PC-3 (cell line): ENCODE results near the gene PTTG2. TPM values are rescaled to one million over a fixed set of nuclear protein-coding genes. Genes with fewer than 3 reads are reported as not detected.

Source experiments
- ATAC-seq: fragments of 200-7000 bp; cut with Tn5 transposase; 2 replicates; pipeline ENCODE4 v1.9.1; 2020; ENCODE audit warnings: mild to moderate bottlenecking, moderate library complexity
- BruUV-seq: library from RNA; stranded (reverse); fragments of 400-500 nt; replicated peaks from 2 replicates; lab custom pipeline; 2021; lab: Mats Ljungman, UMichigan
- CTCF ChIA-PET: fragments of 300-600 bp; sonication (Branson Sonifier 250); formaldehyde crosslinking; loops from one replicate; lab custom pipeline; 2022; ENCODE audit warnings: antibody characterized with exemption; lab: Charles Lee
- POLR2A ChIA-PET: fragments of 300-600 bp; sonication (Branson Sonifier 250); formaldehyde crosslinking; loops from one replicate; lab custom pipeline; 2022; ENCODE audit warnings: antibody characterized with exemption; ENCODE audit not compliant: unreplicated experiment; lab: Charles Lee
- DNase-seq: peaks from one replicate; pipeline ENCODE4 v3.0.0-alpha.2; 2015
- H2AFZ ChIP-seq: fragments of 300-600 bp; sonication (generic); 2 replicates; pipeline ENCODE4 v1.6.0; 2016; ENCODE audit warnings: antibody characterized with exemption, low read length
- H3F3A ChIP-seq: fragments of 300-600 bp; sonication (generic); one replicate; pipeline ENCODE4 v1.6.0; 2017; ENCODE audit warnings: antibody characterized with exemption, low read length, control low read depth, mild to moderate bottlenecking; ENCODE audit not compliant: unreplicated experiment
- H3K27ac ChIP-seq: fragments of 300-600 bp; sonication (generic); 2 replicates; pipeline ENCODE4 v1.5.1; 2016; ENCODE audit warnings: mild to moderate bottlenecking, low read length
- H3K27me3 ChIP-seq: fragments of 300-600 bp; sonication (generic); 2 replicates; pipeline ENCODE4 v1.6.1; 2016; ENCODE audit warnings: low read length, mixed read lengths
- H3K36me3 ChIP-seq: fragments of 300-600 bp; sonication (generic); 2 replicates; pipeline ENCODE4 v1.6.1; 2016; ENCODE audit warnings: low read depth, mixed run types, low read length, mixed read lengths
- H3K4me1 ChIP-seq: fragments of 300-600 bp; sonication (generic); 2 replicates; pipeline ENCODE4 v1.5.1; 2016; ENCODE audit warnings: low read length; ENCODE audit not compliant: insufficient read depth
- H3K4me2 ChIP-seq: fragments of 300-600 bp; sonication (generic); 2 replicates; pipeline ENCODE4 v1.6.0; 2016; ENCODE audit warnings: low read length
- H3K4me3 ChIP-seq: fragments of 300-600 bp; sonication (generic); 2 replicates; pipeline ENCODE4 v1.5.1; 2016; ENCODE audit warnings: mild to moderate bottlenecking, low read length, mixed read lengths
- H3K79me2 ChIP-seq: fragments of 300-600 bp; sonication (generic); 2 replicates; pipeline ENCODE4 v1.6.1; 2017; ENCODE audit warnings: low read length, mixed read lengths
- H3K9ac ChIP-seq: fragments of 300-600 bp; sonication (generic); 2 replicates; pipeline ENCODE4 v1.6.0; 2016; ENCODE audit warnings: mild to moderate bottlenecking, low read length
- H3K9me2 ChIP-seq: fragments of 300-600 bp; sonication (generic); replicated peaks from 2 replicates; pipeline ENCODE4 v1.6.1; 2016; ENCODE audit warnings: mixed run types, low read length, mixed read lengths
- H3K9me3 ChIP-seq: fragments of 300-600 bp; sonication (generic); 2 replicates; pipeline ENCODE4 v1.6.1; 2016; ENCODE audit warnings: low read length, mixed read lengths
- H4K20me1 ChIP-seq: fragments of 300-600 bp; sonication (generic); 2 replicates; pipeline ENCODE4 v1.6.1; 2016; ENCODE audit warnings: low read length, mixed read lengths
- CTCF ChIP-seq: fragments of 300-600 bp; sonication (generic); conservative IDR thresholded peaks from 2 replicates; pipeline ENCODE4 v1.5.1; 2017; ENCODE audit warnings: antibody characterized with exemption, low read depth, mild to moderate bottlenecking, low read length
- EZH2 ChIP-seq: fragments of 300-600 bp; sonication (generic); IDR thresholded peaks from one replicate; pipeline ENCODE4 v1.6.1; 2017; ENCODE audit warnings: antibody characterized with exemption, mild to moderate bottlenecking, low read length; ENCODE audit not compliant: unreplicated experiment
- EZH2phosphoT487 ChIP-seq: fragments of 300-600 bp; sonication (generic); IDR thresholded peaks from 2 replicates; pipeline ENCODE4 v1.6.1; 2018; ENCODE audit warnings: mild to moderate bottlenecking, antibody characterized with exemption, low read length, borderline replicate concordance
- intact Hi-C: fragments of 100-400 bp; cut with micrococcal nuclease; formaldehyde crosslinking; loops from 2 replicates; pipeline ENCODE4 v1.9.0; 2023
- total RNA-seq: library from RNA; depleted of rRNA; stranded (reverse); fragments of >200 nt; gene quantifications from 2 replicates; pipeline ENCODE4 v1.2.3, GENCODE V29; 2014; rRNA removed

PTTG2 gene
- total RNA-seq, 1 experiment from 2014 or later: not detected

- intact Hi-C loops: no loop called here
- TF ChIP-seq EZH2phosphoT487 (no peak), EZH2 (no peak), CTCF (no peak)
- Histone ChIP-seq H3K9me3 (no peaks in the 10 kb centered on the region), H3K36me3 (no peaks in the 10 kb centered on the region), H2AFZ (no peak overlapping the region), H3K27ac (no peak overlapping the region), H3K9me2 (no peaks in the 10 kb centered on the region), H4K20me1 (no peaks in the 10 kb centered on the region), H3K4me2 (no peak overlapping the region), H3K4me1 (peaks cover 14% of the 10 kb centered on the region; the same call in 1 of the 2 replicates), H3K27me3 (no peaks in the 10 kb centered on the region), H3F3A (no peaks in the 10 kb centered on the region), H3K79me2 (no peaks in the 10 kb centered on the region), H3K4me3 (no peak overlapping the region), H3K9ac (no peak overlapping the region)
- BruUV-seq: no TSS peak
- ChIA-PET POLR2A (no interaction called here), CTCF (no interaction called here)
- ATAC-seq (no peak), DNase-seq (no peak)
Measured at GRCh38 chr4:38009949-38010348, 49.8 kb downstream of the PTTG2 start.

Other genes starting within 250 kb of the PTTG2 start
- 21.0 and 28.6 TPM in 2 replicates for gene PGM2, start 133.7 kb upstream of the PTTG2 start, total RNA-seq
- gene TBC1D1, start 69.3 kb upstream of the PTTG2 start, total RNA-seq: 87.0 and 89.0 TPM in 2 replicates